Activated CD4-positive, alpha-beta T cell treated with anti-CD3 and anti-CD28 coated beads, Interleukin-2, amount 50 U/mL, for 48 hours (primary cell): ENCODE measurements around the gene ZAP70.

Source experiments
- DNase-seq, 2 experiments: peaks; one replicate each; pipeline ENCODE4 v3.0.0-alpha.2; 2020

Gene ZAP70

DNA sequence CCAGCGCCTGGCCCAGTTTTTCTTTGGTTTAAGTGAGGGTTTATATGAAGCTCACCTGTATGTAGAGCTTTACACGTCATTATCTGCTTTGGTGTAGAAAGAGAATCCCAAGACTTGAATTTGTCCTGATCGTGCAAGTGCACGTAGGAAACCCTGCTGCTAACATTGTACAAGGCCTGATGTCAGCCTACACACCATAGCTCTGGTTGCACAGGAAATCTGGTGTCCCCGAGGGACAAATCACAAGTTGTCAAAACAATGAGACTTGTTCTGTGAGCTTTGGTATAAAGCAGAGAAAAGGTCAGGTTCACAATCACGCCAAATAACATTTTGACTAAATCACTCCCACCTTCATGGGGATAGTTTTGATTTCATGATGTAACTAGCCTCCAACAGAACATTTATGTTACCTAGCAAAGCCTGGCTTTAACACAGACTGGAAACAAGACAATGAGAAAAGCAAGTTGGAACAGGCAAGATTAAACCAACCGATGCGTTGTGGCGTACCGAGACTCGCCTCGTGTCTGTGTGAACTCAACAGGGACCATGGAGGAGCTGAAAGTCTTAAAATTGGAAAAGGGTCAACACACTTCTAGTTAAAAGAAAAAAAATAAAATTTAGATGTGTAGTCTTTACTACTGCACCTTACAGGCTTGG, 41.4 kb downstream of the ZAP70 start:
- no peak for DNase-seq

- DNase-seq, result no peak
Measured at GRCh38 chr2:97755491-97755890, 42.1 kb downstream of the ZAP70 start.

- DNase-seq, result no peak
Measured at GRCh38 chr2:97757062-97757461, 43.7 kb downstream of the ZAP70 start.

DNA sequence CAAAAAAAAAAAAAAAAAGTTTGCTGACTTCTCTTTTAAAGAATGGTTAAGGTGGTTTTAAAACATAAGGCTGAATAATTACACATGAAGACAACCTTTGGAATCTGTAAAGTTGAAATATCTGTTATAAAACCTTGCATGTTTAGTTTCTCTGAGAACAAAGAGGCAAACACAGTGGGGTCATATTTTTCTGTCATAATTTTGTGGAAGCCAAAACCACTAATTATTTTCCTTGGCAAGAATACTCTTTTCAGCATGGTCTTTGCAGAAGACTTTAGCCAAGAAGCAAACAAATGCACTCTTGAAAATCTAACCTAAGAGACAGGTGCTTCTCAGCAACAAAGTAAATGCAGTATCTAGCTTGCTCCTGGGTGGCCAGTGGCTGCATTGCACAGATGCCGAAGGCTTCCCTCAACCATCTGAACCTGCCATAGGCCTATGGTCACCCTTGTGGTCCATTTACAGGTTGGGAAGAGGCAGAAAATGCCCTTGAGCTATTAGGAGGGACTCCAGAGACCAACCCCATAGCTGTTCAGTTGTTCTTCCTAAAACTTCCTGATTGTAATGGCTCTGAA, 44.8 kb downstream of the ZAP70 start:
- no peak for DNase-seq

DNA sequence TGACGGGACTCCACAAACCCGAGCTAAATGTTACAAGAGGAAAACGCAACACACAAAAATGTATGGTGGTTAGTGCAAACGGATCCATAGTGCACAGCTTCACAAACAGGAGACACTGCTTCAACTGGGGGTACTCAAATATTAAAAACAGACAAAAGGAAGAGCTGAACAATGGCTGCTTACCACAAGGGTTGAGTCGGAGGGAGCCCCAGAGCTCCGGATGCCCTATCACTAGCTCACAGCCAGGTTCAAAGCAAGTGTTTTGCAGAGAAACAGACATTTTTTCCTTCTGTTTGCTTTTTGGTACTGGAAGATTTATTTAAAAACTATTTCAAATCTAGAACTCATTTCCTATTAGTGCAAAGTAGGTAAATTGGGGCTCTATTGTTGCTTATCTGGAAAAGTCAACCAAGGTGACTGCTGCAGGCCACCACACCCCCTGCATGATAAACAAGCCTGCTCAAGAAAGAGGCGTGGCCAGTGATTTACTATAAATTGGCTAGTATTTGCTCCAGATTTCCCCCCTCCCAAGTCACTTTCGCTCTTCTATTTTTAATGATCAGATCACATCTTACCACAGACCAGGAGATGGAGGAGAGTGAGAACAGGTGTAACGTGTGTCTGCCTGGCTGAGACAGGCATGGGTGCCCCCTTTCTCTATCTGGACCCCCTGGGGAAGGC, 46.5 kb downstream of the ZAP70 start:
- no peak for DNase-seq

GRCh38 chr2:97760480-97761049, 47.2 kb downstream of the ZAP70 start:
- no peak for DNase-seq

- peak; percentile 58 for DNase-seq
Measured at GRCh38 chr2:97761192-97761591, 47.8 kb downstream of the ZAP70 start.

DNA sequence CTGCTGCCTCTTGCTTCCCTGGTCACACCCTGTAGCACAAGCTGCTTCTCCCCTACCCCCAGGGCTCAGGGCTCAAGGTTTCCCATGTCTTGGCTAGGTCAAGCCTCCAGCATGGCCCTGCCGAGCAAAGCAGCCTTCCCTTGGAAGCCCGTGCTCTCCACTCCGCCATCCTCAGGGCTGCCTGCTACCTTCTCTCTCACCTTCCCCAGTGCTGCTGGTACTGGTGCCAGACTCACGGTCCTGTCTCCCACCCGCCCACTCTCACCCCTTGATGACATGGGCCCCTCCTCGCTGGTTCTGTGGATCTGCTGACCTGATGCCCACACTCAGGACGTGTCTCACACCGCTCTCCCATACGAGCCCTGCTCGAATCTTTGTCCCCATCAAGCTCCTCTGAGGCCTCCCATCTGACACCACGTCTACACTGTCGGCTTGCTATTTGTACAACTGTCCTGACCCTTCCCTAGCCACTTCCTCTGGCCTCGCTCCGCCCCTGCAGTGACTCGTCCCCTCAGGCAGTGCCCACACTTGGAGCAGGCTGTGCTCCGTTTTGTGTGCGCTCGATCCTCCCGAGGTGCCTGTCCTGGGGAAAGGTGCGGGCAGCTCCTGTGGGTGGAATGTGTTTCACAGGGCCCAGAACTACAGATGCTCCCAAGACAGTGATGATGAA, 49.9 kb downstream of the ZAP70 start:
- DNase-seq, result no peak

GRCh38 chr2:97764559-97765263, 51.3 kb downstream of the ZAP70 start:
- DNase-seq, result no peak

DNA sequence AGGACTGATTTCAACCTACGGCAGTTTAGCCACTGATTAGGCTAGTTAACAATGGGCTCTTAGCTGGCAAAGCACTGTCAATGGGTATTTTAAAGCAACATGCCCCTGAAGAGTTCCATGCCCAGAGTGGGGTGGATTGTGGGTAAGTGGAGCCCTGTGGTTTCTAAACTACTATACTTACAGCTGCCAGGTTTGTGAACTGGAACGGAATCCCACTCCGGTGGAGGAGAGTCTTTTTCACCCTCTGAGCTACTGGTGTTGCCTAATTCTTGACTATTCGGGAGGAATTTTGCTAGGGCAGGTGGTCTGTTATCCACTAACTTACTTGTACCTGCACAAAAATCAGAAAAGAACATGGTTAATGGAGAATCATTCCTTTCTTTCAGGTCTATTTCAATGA, 52.6 kb downstream of the ZAP70 start:
- no peak for DNase-seq

DNA sequence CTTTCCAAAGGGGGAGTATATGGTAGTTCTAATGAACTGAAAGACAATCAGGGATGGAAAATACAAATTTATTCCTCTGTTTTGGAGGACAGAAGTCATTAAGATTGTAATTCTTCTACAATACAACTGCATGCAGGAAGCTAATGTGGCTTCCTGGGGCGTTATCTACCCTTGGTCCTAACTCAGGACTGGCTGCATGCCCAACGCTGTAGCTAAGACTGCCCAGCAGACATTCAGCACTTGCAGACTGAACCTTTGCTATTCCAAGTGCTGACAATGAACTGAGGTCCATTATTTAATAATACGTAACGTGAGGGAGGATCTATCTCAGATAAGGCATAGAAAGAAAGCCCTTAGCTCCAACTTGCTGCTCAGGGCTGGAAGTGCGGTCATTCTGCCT, 53.2 kb downstream of the ZAP70 start:
- DNase-seq, result no peak

GRCh38 chr2:97769308-97769707, 55.9 kb downstream of the ZAP70 start:
- no peak for DNase-seq

DNA sequence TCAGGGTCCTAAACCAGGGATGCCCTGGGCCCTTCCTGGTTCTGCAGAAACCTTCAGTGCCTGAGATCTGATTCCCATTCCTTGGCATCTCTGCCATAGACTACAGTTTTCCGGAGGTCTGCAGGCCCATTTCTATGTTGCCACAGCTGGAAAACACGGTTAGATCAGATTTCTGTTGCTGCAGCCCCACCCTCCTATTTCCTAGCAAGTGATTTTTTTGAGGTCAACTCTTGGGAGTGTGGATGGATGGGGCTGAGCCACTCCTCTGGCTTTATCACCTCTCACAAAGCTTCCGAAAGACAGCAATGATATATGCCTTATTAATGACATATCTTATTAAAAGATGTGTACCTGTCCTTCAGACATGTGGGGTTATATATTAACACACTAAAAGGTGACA, 56.3 kb downstream of the ZAP70 start:
- no peak for DNase-seq

GRCh38 chr2:97770445-97770844, 57.1 kb downstream of the ZAP70 start:
- no peak for DNase-seq

- DNase-seq, result no peak
Measured at GRCh38 chr2:97774425-97774824, 61.0 kb downstream of the ZAP70 start.

- no peak for DNase-seq
Measured at GRCh38 chr2:97775074-97775473, 61.7 kb downstream of the ZAP70 start.

- DNase-seq, result no peak
Measured at GRCh38 chr2:97779141-97779540, 65.8 kb downstream of the ZAP70 start.

DNA sequence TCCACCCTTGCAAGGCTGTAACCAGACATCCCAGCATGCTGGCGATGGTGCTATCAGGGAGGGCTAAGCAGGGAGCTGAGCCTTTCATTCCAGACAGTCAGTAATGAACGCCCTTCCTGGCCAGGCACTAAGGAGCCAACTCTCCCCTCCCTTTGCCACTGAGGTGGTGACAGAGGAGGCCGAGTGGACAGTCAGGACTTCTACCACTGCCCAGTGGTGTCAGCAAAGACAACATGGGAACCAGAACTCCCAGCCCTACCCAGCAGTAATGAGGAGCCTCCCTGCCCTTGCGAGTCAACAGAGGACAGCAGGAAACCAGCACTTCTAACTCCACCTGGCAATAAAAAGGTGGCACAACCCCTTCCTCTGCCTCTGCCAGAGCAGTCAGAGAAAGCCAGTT, 68.6 kb downstream of the ZAP70 start:
- no peak for DNase-seq

DNA sequence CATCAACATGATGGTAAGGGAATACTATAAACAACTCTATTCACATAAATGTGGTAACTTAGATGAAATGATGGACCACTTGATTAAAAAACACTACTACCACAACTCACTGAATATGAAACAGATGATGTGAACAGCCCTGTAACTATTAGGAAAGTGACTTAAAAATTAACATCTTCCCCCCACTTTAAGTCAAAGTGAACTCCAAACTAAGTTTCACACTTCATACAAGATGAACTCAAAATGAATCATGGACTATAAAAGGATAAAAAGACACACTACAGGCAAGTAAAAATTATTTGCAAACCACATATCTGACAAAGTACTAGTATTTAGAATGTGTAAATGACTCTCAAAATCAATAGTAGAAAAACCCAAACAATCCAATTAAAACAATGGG, 71.6 kb downstream of the ZAP70 start:
- no peak for DNase-seq

- no peak for DNase-seq
Measured at GRCh38 chr2:97785818-97786217, 72.4 kb downstream of the ZAP70 start.

GRCh38 chr2:97788986-97789644, 75.7 kb downstream of the ZAP70 start:
- DNase-seq, result no peak
